Cerebellar nuclear complex (tissue), 1 donor: Measurements from ENCODE around the gene APLP2.
A peak's percentile ranks its signal among the peaks of the same experiment; 100 is the strongest.

Source experiments
- DNase-seq, 2 experiments: peaks; one replicate each; lab custom pipeline; 2025; lab: John Stamatoyannopoulos, UW

Gene APLP2

GRCh38 chr11:130055617-130056016, 14.1 kb upstream of the APLP2 start:
- DNase-seq, result no peak

GRCh38 chr11:130061017-130061416, 8.7 kb upstream of the APLP2 start:
- DNase-seq, result no peak

- no peak for DNase-seq
These were observed 7.7 kb upstream of the APLP2 start for GRCh38 chr11:130062026-130062425.

- DNase-seq, result no peak
These were observed 6.2 kb upstream of the APLP2 start for GRCh38 chr11:130063451-130063850.

- no peak for DNase-seq
These were observed 5.1 kb upstream of the APLP2 start for GRCh38 chr11:130064596-130064995.

- no peak for DNase-seq
These were observed 3.4 kb upstream of the APLP2 start for GRCh38 chr11:130066338-130066737.

- no peak for DNase-seq
These were observed 1.1 kb upstream of the APLP2 start for GRCh38 chr11:130068546-130068985.

GRCh38 chr11:130068986-130069658, 572 bp upstream of the APLP2 start:
- peak in 1 of 2 experiments; percentile 38 for DNase-seq

- no peak for DNase-seq
These were observed 583 bp downstream of the APLP2 start for GRCh38 chr11:130070109-130070845.

GRCh38 chr11:130070846-130071200, 1.1 kb downstream of the APLP2 start:
- DNase-seq, result no peak

GRCh38 chr11:130071211-130071712, 1.6 kb downstream of the APLP2 start:
- DNase-seq, result peak in 1 of 2 experiments; percentile 15

- no peak for DNase-seq
These were observed 5.0 kb downstream of the APLP2 start for GRCh38 chr11:130074736-130075135.

- no peak for DNase-seq
These were observed 7.2 kb downstream of the APLP2 start for GRCh38 chr11:130076778-130077481.

GRCh38 chr11:130077671-130078070, 8.0 kb downstream of the APLP2 start:
- DNase-seq, result no peak

GRCh38 chr11:130078080-130078479, 8.4 kb downstream of the APLP2 start:
- DNase-seq, result no peak

- DNase-seq, result no peak
These were observed 16.1 kb downstream of the APLP2 start for GRCh38 chr11:130085671-130086290.

- no peak for DNase-seq
These were observed 17.0 kb downstream of the APLP2 start for GRCh38 chr11:130086669-130087068.

GRCh38 chr11:130087294-130087926, 17.7 kb downstream of the APLP2 start:
- no peak for DNase-seq

- DNase-seq, result no peak
These were observed 18.5 kb downstream of the APLP2 start for GRCh38 chr11:130088217-130088616.

GRCh38 chr11:130088919-130089673, 19.4 kb downstream of the APLP2 start:
- DNase-seq, result no peak

GRCh38 chr11:130089674-130090073, 20.0 kb downstream of the APLP2 start:
- no peak for DNase-seq
